RKO (cell line): ENCODE data around the gene LYRM2.

Source experiments
- DNase-seq: peaks from one replicate; pipeline ENCODE4 v3.0.0-alpha.2; 2016; ENCODE audit warnings: low spot score

Gene LYRM2, protein sequence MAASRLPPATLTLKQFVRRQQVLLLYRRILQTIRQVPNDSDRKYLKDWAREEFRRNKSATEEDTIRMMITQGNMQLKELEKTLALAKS

DNA sequence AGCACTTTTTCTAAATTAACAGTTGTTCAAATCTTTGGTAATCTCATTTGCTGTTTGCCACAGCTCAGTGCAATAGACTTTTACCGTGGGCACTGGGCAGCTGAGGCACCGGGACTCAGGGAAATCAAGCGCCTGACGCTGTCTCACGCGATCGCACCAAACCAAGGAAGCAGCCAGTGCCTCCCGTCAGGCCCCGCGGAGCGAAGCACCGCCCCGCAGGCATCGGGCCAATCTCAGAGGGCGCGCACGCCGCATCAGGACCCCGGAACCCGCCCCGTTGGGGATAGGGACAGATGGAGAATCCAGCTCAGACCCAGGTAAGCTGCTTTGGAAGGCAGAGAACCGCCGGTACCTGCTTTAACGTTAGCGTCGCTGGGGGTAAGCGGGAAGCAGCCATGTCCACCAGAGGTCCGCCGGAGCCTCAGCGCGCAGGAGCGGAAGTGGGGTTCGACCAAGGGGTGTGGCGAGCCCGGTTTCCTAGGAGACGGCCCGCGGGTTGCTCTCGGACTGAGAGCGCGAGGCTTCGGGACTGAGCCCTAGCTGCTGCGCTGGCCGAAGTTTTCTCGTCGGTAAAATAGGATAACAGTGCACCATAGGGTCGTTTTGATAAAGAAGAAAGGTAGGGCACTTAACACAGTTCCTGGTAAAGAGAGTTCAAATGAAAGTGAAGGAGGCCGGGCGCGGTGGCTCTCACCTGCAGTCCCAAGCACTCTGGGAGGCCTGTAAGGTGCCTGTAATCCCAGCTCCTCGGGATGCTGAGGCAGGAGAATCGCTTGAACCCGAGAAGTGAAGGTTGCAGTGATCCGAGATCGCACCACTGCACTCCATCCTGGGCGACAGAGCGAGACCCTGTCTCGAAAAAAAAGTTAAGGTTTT is at the start of gene LYRM2:
TSS of gene LYRM2 (minus strand) at position 428 of the 876 bp plus-strand sequence. CDS start at position 397, 31 bp downstream.
- DNase-seq: peak; percentile 94

DNA sequence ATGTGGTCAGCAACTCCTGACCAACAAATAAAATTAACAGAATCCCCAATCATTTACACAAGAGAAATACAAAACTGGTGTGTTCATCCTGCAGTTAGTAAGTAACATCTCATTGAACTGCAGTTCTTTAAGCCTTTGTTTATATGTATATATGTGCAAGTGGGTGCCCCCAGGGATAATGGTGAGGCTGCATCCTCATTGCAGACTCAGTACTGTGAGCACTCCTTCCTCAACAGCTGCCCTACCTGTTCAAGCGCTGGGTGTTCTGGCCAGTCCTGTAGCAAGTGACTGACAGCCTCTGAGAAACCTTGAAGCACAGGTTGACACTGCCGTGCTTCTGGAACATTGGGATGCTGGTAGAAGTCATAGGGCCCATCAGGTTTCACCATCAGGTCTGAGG is 49.8 kb upstream of the LYRM2 start:
- DNase-seq: no peak

DNA sequence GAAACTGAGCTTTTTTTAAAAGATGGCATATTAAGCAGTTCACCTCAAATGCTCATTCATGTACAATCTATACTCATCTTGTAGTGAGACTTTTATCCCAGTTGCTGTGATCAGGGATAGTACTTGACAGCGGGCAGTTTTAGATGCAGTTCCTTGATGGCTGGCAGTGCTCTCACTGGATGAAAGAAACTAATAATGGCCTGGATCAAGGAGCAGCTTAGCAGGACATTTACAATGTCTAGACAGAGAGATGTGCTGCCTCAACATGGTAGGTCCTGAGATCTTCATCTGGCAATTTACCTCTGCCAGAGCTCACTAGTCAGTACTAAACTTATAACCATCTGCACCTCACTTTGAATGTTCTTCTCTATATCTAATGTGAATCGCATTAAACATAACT is 46.8 kb upstream of the LYRM2 start:
- no peak for DNase-seq

DNA sequence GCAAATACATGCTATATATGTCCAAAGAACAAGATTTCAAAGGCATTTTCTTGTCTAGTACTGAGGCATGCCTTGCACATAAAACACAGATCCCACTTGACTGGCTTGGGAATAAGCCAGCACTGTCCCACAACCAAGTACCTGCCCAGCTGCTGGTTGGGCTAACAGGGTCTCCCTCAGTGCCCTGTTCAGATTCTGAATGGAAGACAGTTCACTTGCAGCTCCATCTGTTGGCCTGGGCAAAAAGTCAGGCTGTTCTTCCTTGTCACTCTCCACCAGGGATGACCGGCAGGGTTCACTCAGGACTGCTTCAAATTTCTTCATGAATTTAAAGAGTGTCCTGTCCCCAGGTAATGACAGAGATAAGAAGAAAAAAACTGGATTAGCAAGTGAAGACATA is 44.4 kb upstream of the LYRM2 start:
- no peak for DNase-seq

DNA sequence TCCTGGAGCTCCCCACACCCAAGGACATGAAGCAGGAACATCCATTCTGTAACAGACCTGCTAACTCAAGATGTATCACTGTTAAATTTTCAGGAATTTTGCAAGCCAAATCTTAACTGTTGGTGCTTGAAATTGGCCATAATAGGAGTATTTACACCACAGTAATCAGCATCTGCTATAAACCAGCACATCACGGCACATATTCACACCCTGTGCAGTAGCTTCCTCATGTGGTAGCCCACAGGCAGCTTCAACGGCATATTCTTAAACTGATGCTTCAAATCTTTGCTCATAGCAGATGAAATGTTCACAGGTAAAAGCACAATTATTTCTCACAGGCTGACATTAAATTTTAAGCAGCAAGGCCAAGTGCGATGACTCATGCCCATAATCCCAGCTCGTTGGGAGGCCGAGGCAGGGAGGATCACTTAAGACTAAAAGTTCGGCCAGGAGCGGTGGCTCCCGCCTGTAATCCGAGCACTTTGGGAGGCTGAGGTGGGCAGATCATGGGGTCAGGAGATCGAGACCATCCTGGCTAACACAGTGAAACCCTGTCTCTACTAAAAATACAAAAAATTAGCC is 43.5 kb upstream of the LYRM2 start:
- no peak for DNase-seq

DNA sequence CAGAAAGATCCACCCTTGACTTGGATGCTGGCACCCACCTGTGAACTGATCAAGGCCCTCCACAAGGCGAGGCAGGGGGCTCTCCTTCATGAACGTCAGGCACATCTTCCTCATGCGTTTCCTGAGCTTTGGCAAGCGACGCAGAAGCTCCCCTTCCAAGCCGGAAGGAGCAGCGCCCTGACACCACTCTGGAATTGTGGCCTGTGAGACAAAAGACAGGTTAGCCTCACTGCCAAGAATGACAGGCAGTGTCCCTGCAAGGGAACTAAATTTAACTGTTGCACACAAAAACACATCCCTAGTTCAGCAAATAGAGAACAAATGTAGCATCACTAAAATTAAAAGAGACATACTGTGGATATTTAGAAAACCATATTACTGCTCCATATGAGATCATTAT is 42.0 kb upstream of the LYRM2 start:
- DNase-seq: no peak

DNA sequence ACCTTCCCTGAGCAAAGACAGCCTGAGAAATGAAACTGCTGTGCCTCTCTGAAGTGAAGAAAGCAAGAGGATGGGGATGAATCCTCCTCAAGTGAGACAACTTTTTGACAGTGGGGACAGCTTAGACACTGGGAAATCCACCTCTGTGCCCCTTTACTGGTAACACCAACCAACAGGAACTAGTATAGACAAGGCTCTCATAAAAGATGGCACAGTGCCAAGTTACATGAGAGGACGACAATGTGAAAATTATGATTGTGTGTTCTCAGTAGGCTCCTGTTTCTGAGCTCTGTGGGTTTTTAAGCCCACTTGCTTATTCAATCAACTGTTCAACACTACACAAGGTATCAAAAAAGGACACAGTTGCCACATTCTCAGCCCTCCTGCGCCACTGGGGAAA is 41.6 kb upstream of the LYRM2 start:
- DNase-seq: no peak

DNA sequence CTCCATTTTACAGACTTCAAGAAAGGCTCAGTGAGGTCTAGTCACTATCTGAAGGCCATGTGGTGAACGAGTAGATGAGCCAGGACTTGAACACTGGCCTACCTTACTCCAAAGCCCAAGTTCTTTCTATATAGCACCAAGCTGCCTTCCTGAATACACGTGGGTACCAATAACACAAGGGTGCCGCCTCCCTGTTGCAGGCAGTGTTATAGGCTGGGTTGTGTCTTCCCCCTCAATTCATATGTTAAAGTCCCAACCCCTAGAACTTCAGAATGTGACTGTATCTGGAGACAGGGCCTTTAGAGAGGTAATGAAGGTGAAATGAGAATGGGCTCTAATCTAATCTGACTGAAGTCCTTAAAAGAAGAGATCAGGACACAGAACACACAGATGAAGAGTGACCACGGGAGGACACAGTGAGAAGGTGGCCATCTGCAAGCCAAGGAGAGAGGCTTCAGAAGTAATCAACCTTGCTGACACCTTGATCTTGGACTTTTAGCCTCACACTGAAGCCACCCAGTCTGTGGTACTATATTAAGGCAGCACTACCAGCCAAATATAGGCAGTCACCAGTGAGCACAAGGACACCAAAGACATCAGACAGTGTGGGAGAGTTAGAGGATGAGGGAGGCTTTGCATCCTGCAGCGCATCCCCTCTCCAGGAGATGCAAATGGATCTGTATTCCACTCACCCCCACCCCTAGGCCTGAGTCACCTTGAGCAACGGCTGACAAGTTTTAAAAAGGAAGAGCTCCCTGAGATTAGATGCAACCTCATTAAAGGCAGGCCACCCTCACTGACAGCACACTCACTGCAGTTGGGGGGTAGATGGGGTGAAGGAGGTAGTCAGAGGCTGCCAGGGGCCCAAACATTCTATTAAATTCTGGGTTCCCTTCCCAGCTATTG is 40.9 kb upstream of the LYRM2 start:
- no peak for DNase-seq

DNA sequence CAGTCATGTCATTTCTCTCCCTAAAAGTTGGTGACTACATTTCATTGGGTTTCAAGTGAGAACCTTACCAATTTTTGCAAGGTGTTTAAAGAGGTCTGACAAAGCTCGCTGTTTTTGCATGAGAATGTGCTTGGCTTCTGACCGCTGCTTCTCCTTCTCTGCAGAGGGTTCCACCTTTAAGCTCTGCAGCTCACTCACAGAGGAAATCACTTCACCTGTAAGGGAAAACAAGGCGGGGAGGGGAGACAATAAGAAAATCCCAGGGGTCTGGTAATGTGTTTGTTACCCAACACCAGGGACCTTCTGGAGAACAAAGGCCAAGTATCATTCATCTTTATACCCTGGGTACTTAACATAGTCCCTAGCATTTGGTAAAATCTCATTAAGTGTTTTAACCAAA is 40.0 kb upstream of the LYRM2 start:
- no peak for DNase-seq

DNA sequence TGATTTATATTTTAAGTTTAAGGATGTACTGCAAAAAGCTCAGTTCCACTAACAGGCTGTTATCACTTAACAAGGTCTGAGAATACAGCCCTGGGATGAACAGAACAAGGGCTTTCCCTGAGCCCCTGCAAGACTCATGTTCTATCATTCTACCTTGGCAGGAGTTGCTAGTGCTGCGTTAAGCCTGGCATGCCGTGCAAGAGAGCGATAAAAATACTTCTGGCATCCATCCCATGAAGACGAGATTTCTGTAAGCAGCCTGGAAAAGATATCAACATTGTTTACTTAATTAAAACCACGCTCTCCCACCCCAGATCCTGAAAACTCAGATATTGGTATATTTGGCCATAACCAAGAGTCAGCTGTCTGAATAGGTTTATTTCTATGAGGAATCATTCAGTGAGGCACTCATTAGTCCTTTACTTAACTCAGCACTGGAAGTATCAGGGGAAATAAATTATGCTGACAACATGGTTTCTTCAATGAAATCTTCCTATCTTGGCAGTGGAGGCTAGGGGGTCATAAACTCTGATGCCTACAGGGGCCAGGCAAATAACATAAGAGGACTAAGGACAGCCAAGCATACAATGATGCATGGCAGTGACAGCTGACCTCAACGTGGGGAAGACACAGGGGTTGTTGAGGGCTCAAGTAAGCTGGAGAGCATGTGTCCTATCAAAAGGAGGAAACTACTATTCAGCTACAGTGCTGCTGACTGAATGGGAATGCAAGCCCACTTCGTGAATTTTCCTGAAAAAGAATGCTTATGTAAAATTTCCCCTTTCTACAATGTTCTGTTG is 37.6 kb upstream of the LYRM2 start:
- DNase-seq: no peak

DNA sequence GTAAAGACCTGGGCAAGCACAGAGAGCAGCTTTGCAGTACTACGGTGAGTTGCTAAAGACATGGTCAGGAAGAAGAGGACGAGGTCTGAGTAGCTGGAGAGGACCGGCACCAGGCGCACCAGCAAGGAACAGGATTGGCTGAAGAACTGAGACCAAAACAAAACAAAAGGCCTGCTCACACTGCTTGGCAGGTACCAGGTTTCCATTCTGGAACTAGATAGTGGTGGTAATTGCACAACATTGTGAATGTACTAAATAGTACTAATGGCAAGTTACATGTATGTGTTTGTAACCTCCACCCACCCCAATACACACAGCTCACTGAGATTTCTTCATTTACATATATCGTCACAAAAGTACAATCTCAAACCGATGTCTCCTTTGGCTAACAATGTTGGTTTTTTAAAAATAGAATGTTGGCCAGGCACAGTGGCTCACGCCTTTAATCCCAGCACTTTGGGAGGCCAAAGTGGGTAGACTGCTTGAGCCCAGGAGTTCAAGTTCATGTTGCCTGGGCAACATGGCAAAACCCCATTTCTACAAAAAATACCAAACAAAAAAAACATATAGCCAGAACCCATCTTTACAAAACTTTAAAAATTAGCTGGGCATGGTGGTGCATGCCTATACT is 32.5 kb upstream of the LYRM2 start:
- DNase-seq: no peak

DNA sequence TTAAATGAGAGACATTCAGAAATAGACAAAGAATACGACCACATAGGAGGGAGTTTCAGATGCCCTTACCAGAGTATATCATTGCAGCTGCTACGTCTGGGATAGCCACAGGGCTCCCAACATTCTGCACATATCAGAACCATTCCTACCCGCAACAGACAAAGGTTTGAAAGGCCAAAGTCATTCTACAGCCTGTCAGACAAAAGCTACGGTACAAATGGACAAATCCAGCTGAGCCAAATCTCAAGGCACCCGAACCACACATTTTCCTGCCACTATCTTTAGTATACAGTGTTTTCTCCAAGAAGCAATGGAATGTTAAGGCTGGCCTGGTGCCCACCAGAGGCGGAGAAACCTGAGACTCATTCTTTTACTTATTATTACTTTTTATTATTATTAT is 30.5 kb upstream of the LYRM2 start:
- no peak for DNase-seq

DNA sequence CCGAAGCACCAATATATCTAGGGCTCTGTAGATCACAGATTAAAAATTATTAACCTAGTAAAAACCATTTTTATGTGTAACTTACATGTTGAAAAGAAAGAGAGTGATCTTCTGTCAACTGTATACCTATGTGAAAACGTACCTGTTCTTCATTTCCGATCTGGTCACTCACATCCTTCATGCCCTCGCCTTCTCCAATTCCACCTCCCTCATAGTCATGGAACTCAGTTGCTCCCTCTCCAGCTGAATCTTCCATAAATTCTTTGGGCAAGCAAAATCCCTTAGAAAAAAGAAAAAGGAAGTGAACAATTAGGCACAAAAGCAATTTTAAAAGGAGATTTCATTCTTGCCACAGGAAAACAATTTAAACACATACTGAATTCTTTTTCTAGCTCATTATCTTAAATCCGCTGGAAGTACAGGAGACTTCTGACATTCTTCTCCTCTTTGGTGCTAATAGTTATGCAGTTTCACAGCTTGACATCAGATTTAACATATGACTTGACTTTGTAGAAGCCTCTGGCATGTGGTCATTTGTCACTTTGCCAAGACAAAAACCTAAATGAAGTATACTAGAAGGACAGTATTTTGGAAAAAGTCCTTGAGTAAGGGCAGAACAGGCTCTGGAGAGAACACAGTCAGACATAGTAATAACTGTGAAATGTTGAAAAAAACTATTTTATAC is 29.5 kb upstream of the LYRM2 start:
- DNase-seq: no peak

DNA sequence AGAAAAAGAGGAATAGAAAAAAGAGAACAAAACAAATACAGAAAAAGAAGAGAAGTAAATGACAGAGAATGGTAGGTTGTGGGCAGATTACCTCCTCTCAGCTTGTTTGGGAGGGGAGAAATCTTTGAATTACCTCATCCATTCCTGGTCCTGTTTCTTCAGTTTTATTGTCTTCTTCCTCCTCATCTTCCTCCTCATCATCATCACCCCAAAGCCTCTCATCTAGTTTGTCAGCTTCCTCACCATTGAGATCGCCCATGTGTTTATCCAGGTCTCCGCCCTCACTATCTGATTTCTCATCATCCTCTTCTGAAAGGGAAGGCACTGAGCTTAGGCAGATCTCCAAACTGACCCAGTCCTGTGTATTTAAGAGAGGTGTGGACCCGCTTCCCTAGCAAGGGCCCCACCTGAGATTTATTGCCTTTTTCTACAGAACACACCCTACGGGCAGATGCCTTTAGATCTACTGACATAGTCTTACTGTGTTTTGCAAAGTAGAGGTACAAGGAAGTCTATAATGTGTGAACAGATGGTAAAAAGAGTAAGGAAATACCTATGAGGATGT is 24.2 kb upstream of the LYRM2 start:
- DNase-seq: no peak

DNA sequence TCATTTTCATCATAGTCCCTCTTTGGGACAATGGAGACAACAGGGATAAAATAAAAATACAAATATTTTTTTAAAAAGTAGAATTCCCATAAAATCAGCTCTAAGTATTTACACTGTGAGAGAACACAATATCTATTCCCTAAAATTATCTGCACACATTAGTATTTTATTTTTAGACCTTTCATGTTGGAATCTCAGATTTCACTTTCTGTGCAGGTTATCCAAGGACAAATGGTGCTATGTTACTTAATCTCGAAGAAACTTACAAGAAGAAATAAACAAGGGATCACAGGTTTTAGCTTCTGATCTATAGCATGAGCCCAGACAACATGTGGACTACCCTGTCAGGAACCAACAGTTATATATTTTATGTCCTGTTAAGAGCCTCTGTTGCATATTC is 23.0 kb upstream of the LYRM2 start:
- no peak for DNase-seq

DNA sequence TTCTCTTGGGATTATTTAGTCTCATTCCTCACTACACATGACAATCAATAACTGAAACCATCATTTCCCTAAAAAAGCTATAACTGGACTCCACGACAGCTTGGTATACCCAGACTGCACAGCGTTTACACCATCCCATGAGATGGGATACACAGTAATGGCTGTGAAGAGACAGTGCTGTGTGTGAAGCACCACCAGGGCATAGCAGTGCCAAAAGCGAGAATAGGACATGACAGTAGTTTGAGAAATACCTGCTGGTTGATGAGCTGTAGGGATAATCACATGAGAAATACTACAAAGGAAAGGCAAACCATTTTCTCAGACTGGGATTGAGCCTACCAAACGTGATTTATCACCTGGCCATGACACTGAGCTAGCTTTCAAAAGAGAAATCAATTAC is 22.4 kb upstream of the LYRM2 start:
- DNase-seq: no peak

DNA sequence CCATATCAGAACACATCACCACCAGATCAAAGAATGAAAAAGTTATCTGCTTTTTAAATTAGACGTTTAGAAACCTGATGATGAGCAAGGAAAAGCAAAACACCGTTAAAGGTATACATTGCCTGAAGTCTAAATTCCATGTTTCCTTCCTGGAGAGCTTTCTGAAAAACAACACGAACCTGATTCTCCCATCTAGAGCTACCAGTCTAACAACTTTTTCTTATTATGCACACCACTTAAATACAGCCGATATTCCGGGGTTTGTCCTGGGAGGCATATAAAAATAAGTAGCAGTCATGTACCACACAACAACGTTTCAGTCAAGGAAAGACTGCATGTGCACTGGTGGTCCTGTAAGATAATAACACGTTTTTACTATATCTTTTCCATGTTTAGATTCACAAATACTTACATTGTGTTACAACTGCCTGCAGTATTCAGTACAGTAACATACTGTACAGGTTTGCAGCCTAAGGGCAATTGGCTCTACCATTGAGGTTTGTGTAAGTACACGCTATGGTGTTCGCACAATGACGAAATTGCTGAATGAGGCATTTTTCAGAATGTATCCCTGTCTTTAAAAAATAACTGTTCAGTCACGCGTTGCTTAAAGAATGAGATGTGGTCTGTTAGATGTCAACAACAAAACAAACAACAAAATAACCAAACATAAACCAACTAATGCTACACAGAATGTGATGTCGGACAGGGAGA is 19.1 kb upstream of the LYRM2 start:
- DNase-seq: no peak

DNA sequence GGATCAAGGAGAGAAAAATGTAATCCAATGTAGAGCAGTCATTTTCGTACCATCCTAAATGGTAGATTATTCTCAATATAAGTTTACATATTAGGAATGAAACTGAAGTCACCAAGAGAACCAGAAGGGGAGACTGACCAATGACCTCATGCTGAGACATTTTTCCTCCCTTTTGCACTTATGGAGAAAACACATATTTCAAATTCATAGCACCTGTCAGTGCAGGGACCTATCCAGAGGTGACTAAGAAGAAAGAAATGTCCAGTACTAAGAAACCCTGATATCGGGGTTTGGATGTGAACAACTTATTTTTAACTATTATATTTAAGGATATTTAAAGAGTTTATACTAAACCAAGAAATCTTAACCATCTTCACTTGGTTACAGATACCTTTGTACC is 16.6 kb upstream of the LYRM2 start:
- peak; percentile 50 for DNase-seq

DNA sequence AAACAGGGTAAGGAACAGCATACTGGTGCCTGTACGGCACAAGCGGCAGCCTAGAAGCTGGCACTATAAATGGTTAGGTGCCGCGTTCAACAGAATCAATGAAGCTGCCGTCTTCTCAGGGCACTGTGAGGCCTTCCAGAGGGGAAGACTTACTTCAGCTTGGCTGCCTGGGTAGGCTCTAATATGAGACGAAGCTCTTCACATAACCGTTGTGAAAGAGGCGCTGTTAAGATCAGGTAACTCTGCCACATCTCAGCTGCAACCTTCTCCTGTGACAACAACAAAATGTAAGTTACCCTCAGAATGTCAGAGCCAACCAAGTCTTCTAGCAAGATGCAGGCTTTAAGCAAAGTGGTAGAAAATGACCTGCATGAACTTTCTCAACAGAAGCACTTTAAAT is 12.0 kb upstream of the LYRM2 start:
- DNase-seq: no peak

DNA sequence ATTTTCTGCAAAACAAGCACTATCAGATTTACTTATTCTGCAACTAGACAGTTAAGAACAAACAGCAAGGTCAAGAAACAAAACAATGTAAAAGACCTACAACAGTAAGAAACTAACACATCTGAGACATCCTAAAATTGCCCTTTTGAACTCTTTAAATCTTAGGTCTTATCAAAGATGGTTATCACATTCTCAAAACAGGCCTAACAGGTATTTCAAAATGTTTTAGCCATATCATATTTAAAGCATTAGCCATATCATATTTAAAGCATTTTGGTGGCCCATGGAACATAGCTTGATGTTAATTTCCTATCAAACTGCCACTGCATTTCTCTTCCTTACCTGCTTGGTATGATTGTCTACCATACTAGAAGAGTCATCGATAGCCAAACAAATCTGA is 11.1 kb upstream of the LYRM2 start:
- no peak for DNase-seq
